ENCODE data around the gene EFHC1.

GRCh38 chr6:52557389-52558265, 137.5 kb downstream of the EFHC1 start:
- TF ChIP-seq CTCF (IDR thresholded peaks at IDR 0.05) (no peak), EZH2 (IDR thresholded peaks at IDR 0.05; ENCODE audit: borderline replicate concordance, insufficient read depth, low read depth, low read length, poor library complexity, severe bottlenecking) (no peak)

Data from B cell (primary cell).